ENCODE results near the gene SPEF1. TPM values are rescaled to one million over a fixed set of nuclear protein-coding genes. Genes with fewer than 3 reads are reported as not detected.
A peak's percentile ranks its signal among the peaks of the same experiment; 100 is the strongest.
"Not testable (repeated sequence)": the region's sequence is repeated elsewhere in the genome, so short reads cannot be mapped to it uniquely, and the experiment has no call there.

SPEF1 gene
- total RNA-seq, 1 experiment from 2014 or later, result not detected

DNA sequence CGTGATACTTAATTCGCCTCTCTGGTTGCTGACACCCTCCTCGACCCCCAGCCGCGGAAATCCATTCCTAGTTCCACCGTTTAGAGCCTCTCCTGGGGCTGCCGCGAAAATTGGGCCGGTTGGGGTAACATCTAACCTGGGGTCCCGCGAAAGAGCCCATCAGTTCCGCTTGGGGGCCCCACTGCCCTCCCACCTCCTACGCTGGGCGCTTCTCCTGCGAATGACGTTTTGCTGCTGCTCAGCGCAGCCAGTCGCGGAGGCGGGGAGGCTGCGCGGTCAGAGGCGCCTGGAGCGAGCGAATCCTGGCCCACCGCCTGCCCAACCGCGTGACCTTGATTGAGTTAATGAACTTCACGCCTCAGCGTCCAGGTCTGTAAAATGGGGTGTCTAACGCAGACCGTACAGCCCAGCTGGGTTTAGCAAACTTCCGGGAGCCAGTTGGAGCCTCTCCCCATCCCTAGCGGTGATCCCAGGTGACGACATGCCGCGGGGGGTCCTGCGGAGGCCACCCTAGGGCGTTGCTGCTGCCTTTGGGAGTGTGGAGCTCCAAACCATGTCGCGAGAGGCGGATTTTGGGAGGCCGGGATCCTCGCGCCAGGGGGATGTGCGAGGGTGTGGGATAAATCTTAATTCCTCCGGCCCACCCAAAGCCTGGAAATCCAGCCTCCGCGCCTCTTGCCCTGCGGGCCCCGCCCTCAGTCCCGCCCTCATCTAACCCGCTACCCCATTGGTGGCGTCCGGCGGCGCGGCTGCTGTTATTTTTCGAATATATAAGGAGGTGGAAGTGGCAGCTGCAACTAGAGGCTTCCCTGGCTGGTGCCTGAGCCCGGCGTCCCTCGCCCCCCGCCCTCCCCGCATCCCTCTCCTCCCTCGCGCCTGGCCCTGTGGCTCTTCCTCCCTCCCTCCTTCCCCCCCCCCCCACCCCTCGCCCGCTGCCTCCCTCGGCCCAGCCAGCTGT is 14.5 kb upstream of the SPEF1 start, which contains the start of gene CDC25B:
Gene CDC25B (plus strand): TSS at position 800 of the 958 bp plus-strand sequence. CDS start 222 bp downstream, outside the sequence.
- peak; percentile 95 for DNase-seq (ENCODE audit: unreplicated experiment)
- intact Hi-C loops (cut with micrococcal nuclease), result loop anchor here (1.0 kb wide), 1 partner anchor 25 kb away; the partner anchor contains the start of gene AP5S1

DNA sequence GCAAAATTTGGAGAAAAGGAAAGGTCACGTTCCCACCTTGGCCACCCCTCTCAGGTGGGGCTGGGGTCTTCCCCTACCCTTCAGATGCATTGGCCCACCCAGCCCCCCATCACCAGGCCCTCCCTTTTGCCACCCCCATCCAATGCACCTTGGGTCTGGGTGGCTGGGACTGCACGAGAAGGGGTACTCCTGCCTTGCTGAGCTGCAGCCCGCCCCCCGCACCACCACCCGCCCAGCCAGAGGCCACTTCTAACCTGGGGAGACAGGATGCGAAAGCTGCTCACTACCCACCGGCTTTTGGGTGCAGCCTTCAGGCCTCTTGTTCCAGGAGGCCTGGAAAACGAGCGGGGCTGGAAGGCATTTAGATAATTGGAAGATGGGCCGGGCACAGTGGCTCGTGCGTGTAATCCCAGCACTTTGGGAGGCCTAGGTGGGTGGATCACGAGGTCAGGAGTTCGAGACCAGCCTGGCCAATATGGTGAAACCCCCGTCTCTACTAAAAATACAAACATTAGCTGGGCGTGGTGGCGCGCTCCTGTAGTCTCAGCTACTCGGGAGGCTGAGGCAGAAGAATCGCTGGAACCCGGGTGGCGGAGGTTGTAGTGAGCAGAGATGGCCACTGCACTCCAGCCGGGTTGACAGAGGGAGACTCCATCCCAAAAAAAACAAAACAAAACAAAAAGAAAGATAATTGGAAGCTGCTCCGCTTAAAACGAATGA is 13.6 kb upstream of the SPEF1 start:
- no peaks in the 10 kb centered on the region for H3K9me3 Mint-ChIP-seq (ENCODE audit: unreplicated experiment)
- ChIA-PET CTCF (interaction anchor here (0.7 to 2.2 kb wide), 10 partner anchors 8 to 41 kb away, joined by 3 to 11 read pairs (median 4); partner anchors contain the start of genes AP5S1 and CENPB), POLR2A (interaction anchor here (1.6 to 3.2 kb wide), 4 partner anchors 9 to 50 kb away, joined by 4 to 36 read pairs (median 15); partner anchors contain the start of genes AP5S1 and CENPB)
- H3K4me1 Mint-ChIP-seq (ENCODE audit: insufficient read depth, unreplicated experiment), result peaks cover 18% of the 10 kb centered on the region
- intact Hi-C loops (cut with micrococcal nuclease), result no loop called here
- TF ChIP-seq, protein P1, sequence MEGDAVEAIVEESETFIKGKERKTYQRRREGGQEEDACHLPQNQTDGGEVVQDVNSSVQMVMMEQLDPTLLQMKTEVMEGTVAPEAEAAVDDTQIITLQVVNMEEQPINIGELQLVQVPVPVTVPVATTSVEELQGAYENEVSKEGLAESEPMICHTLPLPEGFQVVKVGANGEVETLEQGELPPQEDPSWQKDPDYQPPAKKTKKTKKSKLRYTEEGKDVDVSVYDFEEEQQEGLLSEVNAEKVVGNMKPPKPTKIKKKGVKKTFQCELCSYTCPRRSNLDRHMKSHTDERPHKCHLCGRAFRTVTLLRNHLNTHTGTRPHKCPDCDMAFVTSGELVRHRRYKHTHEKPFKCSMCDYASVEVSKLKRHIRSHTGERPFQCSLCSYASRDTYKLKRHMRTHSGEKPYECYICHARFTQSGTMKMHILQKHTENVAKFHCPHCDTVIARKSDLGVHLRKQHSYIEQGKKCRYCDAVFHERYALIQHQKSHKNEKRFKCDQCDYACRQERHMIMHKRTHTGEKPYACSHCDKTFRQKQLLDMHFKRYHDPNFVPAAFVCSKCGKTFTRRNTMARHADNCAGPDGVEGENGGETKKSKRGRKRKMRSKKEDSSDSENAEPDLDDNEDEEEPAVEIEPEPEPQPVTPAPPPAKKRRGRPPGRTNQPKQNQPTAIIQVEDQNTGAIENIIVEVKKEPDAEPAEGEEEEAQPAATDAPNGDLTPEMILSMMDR (IDR thresholded peaks at IDR 0.05; ENCODE audit: unreplicated experiment), result no peak
- peak overlapping the region; percentile 97 for H3K4me3 Mint-ChIP-seq (ENCODE audit: unreplicated experiment)
- H3K36me3 Mint-ChIP-seq (ENCODE audit: insufficient read depth, unreplicated experiment), result peaks cover 28% of the 10 kb centered on the region
- BruUV-seq (replicated peaks), result no TSS peak
- DNase-seq (ENCODE audit: unreplicated experiment), result no peak
- no peaks in the 10 kb centered on the region for H3K27me3 Mint-ChIP-seq (ENCODE audit: insufficient read depth, unreplicated experiment)
- peak overlapping the region; percentile 79 for H3K27ac Mint-ChIP-seq (ENCODE audit: low read depth, unreplicated experiment)

More for the DNA sequence above, 14.5 kb upstream of the SPEF1 start, which contains the start of gene CDC25B:
- CTCF ChIA-PET, result interaction anchor here (0.7 to 2.2 kb wide), 11 partner anchors 8 to 40 kb away, joined by 3 to 11 read pairs (median 5); partner anchors contain the start of genes AP5S1 and CENPB
- peaks cover 25% of the 10 kb centered on the region for H3K4me1 Mint-ChIP-seq (ENCODE audit: insufficient read depth, unreplicated experiment)
- POLR2A ChIA-PET, result interaction anchor here (0.7 to 3.2 kb wide), 9 partner anchors 10 to 306 kb away, joined by 3 to 36 read pairs (median 4); partner anchors contain the start of genes ADISSP, AP5S1 and CENPB
- no peaks in the 10 kb centered on the region for H3K27me3 Mint-ChIP-seq (ENCODE audit: insufficient read depth, unreplicated experiment)
- TSS peak; percentile 76 for BruUV-seq (replicated peaks)
- peak within 1 kb of the TSS; percentile 94 for H3K27ac Mint-ChIP-seq (ENCODE audit: low read depth, unreplicated experiment)
- no peaks in the 10 kb centered on the region for H3K9me3 Mint-ChIP-seq (ENCODE audit: unreplicated experiment)
- H3K4me3 Mint-ChIP-seq (ENCODE audit: unreplicated experiment), result peak within 1 kb of the TSS; percentile 97
- H3K36me3 Mint-ChIP-seq (ENCODE audit: insufficient read depth, unreplicated experiment), result peaks cover 37% of the 10 kb centered on the region
- TF ChIP-seq, protein P1 (IDR thresholded peaks at IDR 0.05; ENCODE audit: unreplicated experiment), result peak; percentile 45

DNA sequence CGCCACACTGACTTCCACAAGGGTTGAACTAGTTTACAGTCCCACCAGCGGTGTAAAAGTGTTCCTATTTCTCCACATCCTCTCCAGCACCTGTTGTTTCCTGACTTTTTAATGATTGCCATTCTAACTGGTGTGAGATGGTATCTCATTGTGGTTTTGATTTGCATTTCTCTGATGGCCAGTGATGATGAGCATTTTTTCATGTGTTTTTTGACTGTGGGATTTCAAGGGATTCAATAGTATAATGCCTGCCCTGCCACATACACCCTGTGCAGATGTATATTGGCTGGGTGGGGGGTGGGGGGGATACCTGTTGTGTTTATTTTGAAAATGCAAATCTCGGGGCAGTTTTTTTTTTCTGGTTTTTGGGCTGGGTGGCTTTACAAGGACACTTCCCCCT is 12.9 kb upstream of the SPEF1 start:
- H3K4me1 Mint-ChIP-seq (ENCODE audit: insufficient read depth, unreplicated experiment), result peaks cover 18% of the 10 kb centered on the region
- H3K27me3 Mint-ChIP-seq (ENCODE audit: insufficient read depth, unreplicated experiment); intact Hi-C loops (cut with micrococcal nuclease); BruUV-seq (replicated peaks); H3K9me3 Mint-ChIP-seq (ENCODE audit: unreplicated experiment); H3K4me3 Mint-ChIP-seq (ENCODE audit: unreplicated experiment); DNase-seq (ENCODE audit: unreplicated experiment); H3K27ac Mint-ChIP-seq (ENCODE audit: low read depth, unreplicated experiment): not testable (repeated sequence)
- POLR2A ChIA-PET, result interaction anchor here (3.2 kb wide), 1 partner anchor 26 kb away, joined by 36 read pairs; the partner anchor contains the start of gene AP5S1
- CTCF ChIA-PET, result interaction anchor here (0.9 to 2.0 kb wide), 2 partner anchors 9 to 24 kb away, joined by 3 to 5 read pairs; no protein-coding TSS in a partner anchor
- peaks cover 27% of the 10 kb centered on the region for H3K36me3 Mint-ChIP-seq (ENCODE audit: insufficient read depth, unreplicated experiment)

DNA sequence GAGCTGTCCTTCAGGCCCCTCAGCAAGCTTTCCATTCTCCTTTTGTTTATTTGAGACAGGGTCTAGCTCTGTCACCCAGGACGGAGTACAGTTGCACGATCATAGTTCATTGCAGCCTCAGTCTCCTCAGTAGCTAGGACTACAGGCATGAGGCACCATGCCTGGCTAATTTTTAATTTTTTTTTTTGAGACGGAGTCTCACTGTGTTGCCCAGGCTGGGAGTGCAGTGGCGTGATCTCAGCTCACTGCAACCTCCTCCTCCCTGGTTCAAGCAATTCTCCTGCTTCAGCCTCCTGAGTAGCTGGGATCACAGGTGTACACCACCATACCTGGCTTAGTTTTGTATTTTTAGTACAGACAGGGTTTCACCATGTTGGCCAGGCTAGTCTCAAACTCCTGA is 8.0 kb upstream of the SPEF1 start:
- H3K9me3 Mint-ChIP-seq (ENCODE audit: unreplicated experiment); H3K27me3 Mint-ChIP-seq (ENCODE audit: insufficient read depth, unreplicated experiment); BruUV-seq (replicated peaks); DNase-seq (ENCODE audit: unreplicated experiment); H3K4me3 Mint-ChIP-seq (ENCODE audit: unreplicated experiment): not testable (repeated sequence)
- peak overlapping the region; percentile 25 for H3K27ac Mint-ChIP-seq (ENCODE audit: low read depth, unreplicated experiment)
- CTCF ChIA-PET, result interaction anchor here (0.6 to 12.0 kb wide), 6 partner anchors 16 to 98 kb away, joined by 3 to 231 read pairs (median 5); partner anchors contain the start of gene AP5S1
- H3K36me3 Mint-ChIP-seq (ENCODE audit: insufficient read depth, unreplicated experiment), result peaks cover 12% of the 10 kb centered on the region
- intact Hi-C loops (cut with micrococcal nuclease), result loop anchor here (10.0 kb wide), 1 partner anchor 286 kb away; no protein-coding TSS in a partner anchor
- POLR2A ChIA-PET, result interaction anchor here (0.6 to 5.2 kb wide), 3 partner anchors 20 to 348 kb away, joined by 3 to 61 read pairs (median 3); partner anchors contain the start of gene ADISSP
- H3K4me1 Mint-ChIP-seq (ENCODE audit: insufficient read depth, unreplicated experiment), result peaks cover 25% of the 10 kb centered on the region

Measured in MCF 10A (cell line).